ENCODE data around the gene TFF1. TPM values are rescaled to one million over a fixed set of nuclear protein-coding genes. Genes with fewer than 3 reads are reported as not detected.

Gene TFF1
- total RNA-seq, 1 experiment from 2014 or later = 111 TPM

DNA sequence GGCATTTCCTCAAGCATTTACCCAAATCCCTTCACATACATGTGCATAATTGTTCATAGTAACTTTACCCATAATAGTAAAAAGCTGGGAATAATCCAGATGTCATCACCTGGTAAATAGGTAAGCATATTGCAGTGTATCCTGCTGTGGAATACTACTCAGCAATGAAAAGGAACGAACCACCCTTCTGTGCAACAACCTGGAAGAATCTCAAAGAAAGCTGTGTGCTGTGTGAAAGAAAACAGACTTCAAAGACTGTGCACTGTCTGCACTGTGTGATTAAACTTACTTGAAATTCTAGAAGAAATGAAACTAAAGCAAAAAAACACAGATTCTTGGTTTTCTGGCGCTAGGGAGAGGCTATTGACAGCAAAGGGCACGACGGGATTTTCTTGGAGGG, 29.1 kb downstream of the TFF1 start:
- intact Hi-C loops (cut with micrococcal nuclease) = no loop called here
- BruUV-seq (replicated peaks) = no TSS peak
- H3K4me1 ChIP-seq (ENCODE audit: insufficient read depth, low read length) = peaks cover 15% of the 10 kb centered on the region

DNA sequence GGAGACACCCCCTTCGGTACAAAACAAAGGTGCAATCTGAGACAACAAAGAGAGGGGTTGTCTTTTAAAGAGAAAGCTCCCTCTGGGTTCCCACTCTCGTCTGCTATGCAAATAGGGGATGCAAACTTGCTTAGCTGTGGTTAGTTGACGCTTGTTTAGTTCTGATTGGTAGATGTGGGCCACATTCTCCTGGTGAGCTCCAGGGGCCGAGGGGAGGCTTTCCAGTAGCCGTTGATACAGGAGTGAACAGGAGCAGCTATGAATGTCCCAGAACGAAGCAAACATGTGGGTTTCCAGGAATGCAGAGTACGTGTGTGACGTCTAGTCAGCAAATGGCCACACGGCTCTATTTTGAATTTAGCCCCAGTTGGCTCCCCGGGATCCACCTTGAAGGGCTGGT, 30.3 kb downstream of the TFF1 start:
- no peak for DNase-seq
- no peak overlapping the region for H2AFZ ChIP-seq (ENCODE audit: low read length)
- POLR2A ChIA-PET (ENCODE audit: unreplicated experiment) = no interaction called here

More for the DNA sequence above, 29.1 kb downstream of the TFF1 start:
- H2AFZ ChIP-seq (ENCODE audit: low read length) = peak overlapping the region; percentile 66
- TF ChIP-seq CTCF (conservative IDR thresholded peaks at IDR 0.05; ENCODE audit: low read depth, low read length) = no peak
- TF ChIP-seq EZH2phosphoT487 (IDR thresholded peaks at IDR 0.05; ENCODE audit: borderline replicate concordance, low read length) = no peak
- no peak for TF ChIP-seq EZH2 (IDR thresholded peaks at IDR 0.05; ENCODE audit: low read length, unreplicated experiment)
- ATAC-seq (no peak), DNase-seq (no peak)
- H3K4me3 ChIP-seq (ENCODE audit: low read length) = peak overlapping the region; percentile 41
- POLR2A ChIA-PET (ENCODE audit: unreplicated experiment) = interaction anchor here (1.4 kb wide), 1 partner anchor 29 kb away, joined by 4 read pairs; the partner anchor contains the start of gene TFF1
- CTCF ChIA-PET = interaction anchor here (1.0 to 1.6 kb wide), 4 partner anchors 12 to 30 kb away, joined by 3 to 18 read pairs (median 6); no protein-coding TSS in a partner anchor
- H3K9ac ChIP-seq (ENCODE audit: low read length) = peak overlapping the region; percentile 77
- H3K27ac ChIP-seq (ENCODE audit: low read length) = peak overlapping the region; percentile 94
- H3K36me3 ChIP-seq (ENCODE audit: low read depth, low read length) = no peaks in the 10 kb centered on the region
- no peaks in the 10 kb centered on the region for H3K27me3 ChIP-seq (ENCODE audit: low read length)
- H3K9me3 ChIP-seq (ENCODE audit: low read length) = no peaks in the 10 kb centered on the region
- no peaks in the 10 kb centered on the region for H3F3A ChIP-seq (ENCODE audit: low read length, unreplicated experiment)
- no peaks in the 10 kb centered on the region for H4K20me1 ChIP-seq (ENCODE audit: low read length)
- no peaks in the 10 kb centered on the region for H3K9me2 ChIP-seq (replicated peaks; ENCODE audit: low read length)
- H3K4me2 ChIP-seq (ENCODE audit: low read length) = peak overlapping the region; percentile 69
- H3K79me2 ChIP-seq (ENCODE audit: low read length) = no peaks in the 10 kb centered on the region

More for the DNA sequence above, 30.3 kb downstream of the TFF1 start:
- TF ChIP-seq EZH2phosphoT487 (IDR thresholded peaks at IDR 0.05; ENCODE audit: borderline replicate concordance, low read length) = no peak
- no peak for TF ChIP-seq EZH2 (IDR thresholded peaks at IDR 0.05; ENCODE audit: low read length, unreplicated experiment)
- TF ChIP-seq CTCF (conservative IDR thresholded peaks at IDR 0.05; ENCODE audit: low read depth, low read length) = no peak
- H3K27ac ChIP-seq (ENCODE audit: low read length) = no peak overlapping the region
- H3F3A ChIP-seq (ENCODE audit: low read length, unreplicated experiment) = no peaks in the 10 kb centered on the region
- no peaks in the 10 kb centered on the region for H3K9me2 ChIP-seq (replicated peaks; ENCODE audit: low read length)
- H3K27me3 ChIP-seq (ENCODE audit: low read length) = no peaks in the 10 kb centered on the region
- no peaks in the 10 kb centered on the region for H3K9me3 ChIP-seq (ENCODE audit: low read length)
- no peak overlapping the region for H3K9ac ChIP-seq (ENCODE audit: low read length)
- BruUV-seq (replicated peaks) = no TSS peak
- intact Hi-C loops (cut with micrococcal nuclease) = no loop called here
- no peak for ATAC-seq
- H3K4me3 ChIP-seq (ENCODE audit: low read length) = no peak overlapping the region
- CTCF ChIA-PET = interaction anchor here (0.8 kb wide), 1 partner anchor 25 kb away, joined by 4 read pairs; no protein-coding TSS in a partner anchor
- peaks cover 15% of the 10 kb centered on the region for H3K4me1 ChIP-seq (ENCODE audit: insufficient read depth, low read length)
- no peaks in the 10 kb centered on the region for H4K20me1 ChIP-seq (ENCODE audit: low read length)
- no peaks in the 10 kb centered on the region for H3K36me3 ChIP-seq (ENCODE audit: low read depth, low read length)
- no peaks in the 10 kb centered on the region for H3K79me2 ChIP-seq (ENCODE audit: low read length)
- no peak overlapping the region for H3K4me2 ChIP-seq (ENCODE audit: low read length)

All from PC-3 (cell line).